Measurements from ENCODE around the gene TTC22. TPM values are rescaled to one million over a fixed set of nuclear protein-coding genes. Genes with fewer than 3 reads are reported as not detected.

TTC22 gene
- total RNA-seq, 1 donor: under 0.01 TPM

- no peak overlapping the region for H3K4me3 ChIP-seq (ENCODE audit: low read depth, low read length)
- DNase-seq (ENCODE audit: low read depth): no peak
- TF ChIP-seq, protein P1, sequence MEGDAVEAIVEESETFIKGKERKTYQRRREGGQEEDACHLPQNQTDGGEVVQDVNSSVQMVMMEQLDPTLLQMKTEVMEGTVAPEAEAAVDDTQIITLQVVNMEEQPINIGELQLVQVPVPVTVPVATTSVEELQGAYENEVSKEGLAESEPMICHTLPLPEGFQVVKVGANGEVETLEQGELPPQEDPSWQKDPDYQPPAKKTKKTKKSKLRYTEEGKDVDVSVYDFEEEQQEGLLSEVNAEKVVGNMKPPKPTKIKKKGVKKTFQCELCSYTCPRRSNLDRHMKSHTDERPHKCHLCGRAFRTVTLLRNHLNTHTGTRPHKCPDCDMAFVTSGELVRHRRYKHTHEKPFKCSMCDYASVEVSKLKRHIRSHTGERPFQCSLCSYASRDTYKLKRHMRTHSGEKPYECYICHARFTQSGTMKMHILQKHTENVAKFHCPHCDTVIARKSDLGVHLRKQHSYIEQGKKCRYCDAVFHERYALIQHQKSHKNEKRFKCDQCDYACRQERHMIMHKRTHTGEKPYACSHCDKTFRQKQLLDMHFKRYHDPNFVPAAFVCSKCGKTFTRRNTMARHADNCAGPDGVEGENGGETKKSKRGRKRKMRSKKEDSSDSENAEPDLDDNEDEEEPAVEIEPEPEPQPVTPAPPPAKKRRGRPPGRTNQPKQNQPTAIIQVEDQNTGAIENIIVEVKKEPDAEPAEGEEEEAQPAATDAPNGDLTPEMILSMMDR (IDR thresholded peaks at IDR 0.05; ENCODE audit: insufficient read depth, low read length): no peak
Measured at GRCh38 chr1:54745274-54745673, 55.8 kb downstream of the TTC22 start.

GRCh38 chr1:54744696-54745095 is 56.4 kb downstream of the TTC22 start:
- no peak for DNase-seq (ENCODE audit: low read depth)
- no peak overlapping the region for H3K4me3 ChIP-seq (ENCODE audit: low read depth, low read length)
- TF ChIP-seq, protein P1 (IDR thresholded peaks at IDR 0.05; ENCODE audit: insufficient read depth, low read length): no peak

GRCh38 chr1:54743416-54744226 is 57.5 kb downstream of the TTC22 start:
- TF ChIP-seq, protein P1 (IDR thresholded peaks at IDR 0.05; ENCODE audit: insufficient read depth, low read length): no peak
- H3K4me3 ChIP-seq (ENCODE audit: low read depth, low read length): no peak overlapping the region
- no peak for DNase-seq (ENCODE audit: low read depth)

- no peak overlapping the region for H3K4me3 ChIP-seq (ENCODE audit: low read depth, low read length)
- TF ChIP-seq, protein P1 (IDR thresholded peaks at IDR 0.05; ENCODE audit: insufficient read depth, low read length): no peak
- DNase-seq (ENCODE audit: low read depth): no peak
Measured at GRCh38 chr1:54742282-54742681, 58.8 kb downstream of the TTC22 start.

DNA sequence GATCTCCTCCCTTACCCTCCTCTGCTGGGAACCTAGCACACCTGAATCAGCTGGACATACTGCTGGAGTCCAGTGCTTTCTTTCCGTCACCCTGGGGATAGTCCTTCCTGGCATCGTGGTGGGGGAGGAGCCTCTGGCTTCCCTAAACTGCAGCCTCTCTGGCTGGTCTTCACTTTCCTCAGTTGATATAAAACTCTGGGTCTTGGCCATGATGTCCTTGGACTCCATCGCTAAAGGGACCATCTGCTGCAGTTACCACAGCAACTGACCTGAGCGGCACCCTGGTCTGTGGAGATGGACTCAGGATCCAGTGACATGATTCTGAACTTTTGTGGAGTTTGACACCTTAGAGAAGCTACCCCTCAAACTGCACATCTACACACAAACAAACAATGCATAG is 59.6 kb downstream of the TTC22 start:
- TF ChIP-seq, protein P1 (IDR thresholded peaks at IDR 0.05; ENCODE audit: insufficient read depth, low read length): no peak
- no peak for DNase-seq (ENCODE audit: low read depth)

GRCh38 chr1:54738244-54738643 is 62.9 kb downstream of the TTC22 start:
- DNase-seq (ENCODE audit: low read depth): no peak
- TF ChIP-seq, protein P1 (IDR thresholded peaks at IDR 0.05; ENCODE audit: insufficient read depth, low read length): no peak
- H3K4me3 ChIP-seq (ENCODE audit: low read depth, low read length): no peak overlapping the region

More for the DNA sequence above, 59.6 kb downstream of the TTC22 start:
- no peak overlapping the region for H3K4me3 ChIP-seq (ENCODE audit: low read depth, low read length)
